Measurements from ENCODE around the gene RBBP8NL.

DNA sequence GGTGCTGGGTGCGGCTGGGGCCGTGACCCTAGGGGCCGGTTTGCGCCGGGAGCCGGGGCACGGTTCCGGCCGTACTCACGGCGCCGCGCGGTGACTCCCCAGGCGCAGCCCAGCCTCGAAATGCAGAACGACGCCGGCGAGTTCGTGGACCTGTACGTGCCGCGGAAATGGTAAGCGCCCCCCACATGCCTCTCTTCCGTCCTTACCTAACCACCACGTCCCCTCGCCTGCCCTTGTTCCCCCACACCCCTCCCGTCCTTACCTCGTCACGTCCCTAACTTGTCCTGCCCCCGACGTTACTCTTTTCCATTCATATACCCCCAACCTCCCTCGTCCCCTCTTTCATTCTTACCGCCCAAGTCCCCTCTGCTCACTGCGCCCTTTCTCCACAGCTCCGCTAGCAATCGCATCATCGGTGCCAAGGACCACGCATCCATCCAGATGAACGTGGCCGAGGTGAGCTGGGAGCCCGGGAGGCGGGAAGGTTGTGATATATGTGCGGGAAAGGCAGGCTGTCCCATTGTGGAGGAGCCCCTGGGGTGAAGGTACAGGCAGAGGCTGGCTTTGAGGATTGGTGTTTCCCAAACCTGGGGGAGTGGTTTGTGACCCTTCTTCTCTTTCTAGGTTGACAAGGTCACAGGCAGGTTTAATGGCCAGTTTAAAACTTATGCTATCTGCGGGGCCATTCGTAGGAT is 40.0 kb downstream of the RBBP8NL start:
- TF ChIP-seq, protein P1, sequence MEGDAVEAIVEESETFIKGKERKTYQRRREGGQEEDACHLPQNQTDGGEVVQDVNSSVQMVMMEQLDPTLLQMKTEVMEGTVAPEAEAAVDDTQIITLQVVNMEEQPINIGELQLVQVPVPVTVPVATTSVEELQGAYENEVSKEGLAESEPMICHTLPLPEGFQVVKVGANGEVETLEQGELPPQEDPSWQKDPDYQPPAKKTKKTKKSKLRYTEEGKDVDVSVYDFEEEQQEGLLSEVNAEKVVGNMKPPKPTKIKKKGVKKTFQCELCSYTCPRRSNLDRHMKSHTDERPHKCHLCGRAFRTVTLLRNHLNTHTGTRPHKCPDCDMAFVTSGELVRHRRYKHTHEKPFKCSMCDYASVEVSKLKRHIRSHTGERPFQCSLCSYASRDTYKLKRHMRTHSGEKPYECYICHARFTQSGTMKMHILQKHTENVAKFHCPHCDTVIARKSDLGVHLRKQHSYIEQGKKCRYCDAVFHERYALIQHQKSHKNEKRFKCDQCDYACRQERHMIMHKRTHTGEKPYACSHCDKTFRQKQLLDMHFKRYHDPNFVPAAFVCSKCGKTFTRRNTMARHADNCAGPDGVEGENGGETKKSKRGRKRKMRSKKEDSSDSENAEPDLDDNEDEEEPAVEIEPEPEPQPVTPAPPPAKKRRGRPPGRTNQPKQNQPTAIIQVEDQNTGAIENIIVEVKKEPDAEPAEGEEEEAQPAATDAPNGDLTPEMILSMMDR (IDR thresholded peaks at IDR 0.05) = no peak
- TF ChIP-seq, protein P2, sequence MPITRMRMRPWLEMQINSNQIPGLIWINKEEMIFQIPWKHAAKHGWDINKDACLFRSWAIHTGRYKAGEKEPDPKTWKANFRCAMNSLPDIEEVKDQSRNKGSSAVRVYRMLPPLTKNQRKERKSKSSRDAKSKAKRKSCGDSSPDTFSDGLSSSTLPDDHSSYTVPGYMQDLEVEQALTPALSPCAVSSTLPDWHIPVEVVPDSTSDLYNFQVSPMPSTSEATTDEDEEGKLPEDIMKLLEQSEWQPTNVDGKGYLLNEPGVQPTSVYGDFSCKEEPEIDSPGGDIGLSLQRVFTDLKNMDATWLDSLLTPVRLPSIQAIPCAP (CRISPR knock-in tag; IDR thresholded peaks at IDR 0.05) = 0 out of 2 replicates have a peak, but pooled peaks have one; percentile 40
- TF ChIP-seq, protein P3, sequence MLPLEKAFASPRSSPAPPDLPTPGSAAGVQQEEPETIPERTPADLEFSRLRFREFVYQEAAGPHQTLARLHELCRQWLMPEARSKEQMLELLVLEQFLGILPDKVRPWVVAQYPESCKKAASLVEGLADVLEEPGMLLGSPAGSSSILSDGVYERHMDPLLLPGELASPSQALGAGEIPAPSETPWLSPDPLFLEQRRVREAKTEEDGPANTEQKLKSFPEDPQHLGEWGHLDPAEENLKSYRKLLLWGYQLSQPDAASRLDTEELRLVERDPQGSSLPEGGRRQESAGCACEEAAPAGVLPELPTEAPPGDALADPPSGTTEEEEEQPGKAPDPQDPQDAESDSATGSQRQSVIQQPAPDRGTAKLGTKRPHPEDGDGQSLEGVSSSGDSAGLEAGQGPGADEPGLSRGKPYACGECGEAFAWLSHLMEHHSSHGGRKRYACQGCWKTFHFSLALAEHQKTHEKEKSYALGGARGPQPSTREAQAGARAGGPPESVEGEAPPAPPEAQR (CRISPR knock-in tag; IDR thresholded peaks at IDR 0.05) = no peak
- no peak for TF ChIP-seq JUN (CRISPR knock-in tag; IDR thresholded peaks at IDR 0.05)
- TF ChIP-seq TEAD4 (CRISPR knock-in tag; IDR thresholded peaks at IDR 0.05) = no peak
- TF ChIP-seq, protein P4, sequence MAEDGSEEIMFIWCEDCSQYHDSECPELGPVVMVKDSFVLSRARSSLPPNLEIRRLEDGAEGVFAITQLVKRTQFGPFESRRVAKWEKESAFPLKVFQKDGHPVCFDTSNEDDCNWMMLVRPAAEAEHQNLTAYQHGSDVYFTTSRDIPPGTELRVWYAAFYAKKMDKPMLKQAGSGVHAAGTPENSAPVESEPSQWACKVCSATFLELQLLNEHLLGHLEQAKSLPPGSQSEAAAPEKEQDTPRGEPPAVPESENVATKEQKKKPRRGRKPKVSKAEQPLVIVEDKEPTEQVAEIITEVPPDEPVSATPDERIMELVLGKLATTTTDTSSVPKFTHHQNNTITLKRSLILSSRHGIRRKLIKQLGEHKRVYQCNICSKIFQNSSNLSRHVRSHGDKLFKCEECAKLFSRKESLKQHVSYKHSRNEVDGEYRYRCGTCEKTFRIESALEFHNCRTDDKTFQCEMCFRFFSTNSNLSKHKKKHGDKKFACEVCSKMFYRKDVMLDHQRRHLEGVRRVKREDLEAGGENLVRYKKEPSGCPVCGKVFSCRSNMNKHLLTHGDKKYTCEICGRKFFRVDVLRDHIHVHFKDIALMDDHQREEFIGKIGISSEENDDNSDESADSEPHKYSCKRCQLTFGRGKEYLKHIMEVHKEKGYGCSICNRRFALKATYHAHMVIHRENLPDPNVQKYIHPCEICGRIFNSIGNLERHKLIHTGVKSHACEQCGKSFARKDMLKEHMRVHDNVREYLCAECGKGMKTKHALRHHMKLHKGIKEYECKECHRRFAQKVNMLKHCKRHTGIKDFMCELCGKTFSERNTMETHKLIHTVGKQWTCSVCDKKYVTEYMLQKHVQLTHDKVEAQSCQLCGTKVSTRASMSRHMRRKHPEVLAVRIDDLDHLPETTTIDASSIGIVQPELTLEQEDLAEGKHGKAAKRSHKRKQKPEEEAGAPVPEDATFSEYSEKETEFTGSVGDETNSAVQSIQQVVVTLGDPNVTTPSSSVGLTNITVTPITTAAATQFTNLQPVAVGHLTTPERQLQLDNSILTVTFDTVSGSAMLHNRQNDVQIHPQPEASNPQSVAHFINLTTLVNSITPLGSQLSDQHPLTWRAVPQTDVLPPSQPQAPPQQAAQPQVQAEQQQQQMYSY (CRISPR knock-in tag; IDR thresholded peaks at IDR 0.05) = no peak
- TF ChIP-seq, protein P5, sequence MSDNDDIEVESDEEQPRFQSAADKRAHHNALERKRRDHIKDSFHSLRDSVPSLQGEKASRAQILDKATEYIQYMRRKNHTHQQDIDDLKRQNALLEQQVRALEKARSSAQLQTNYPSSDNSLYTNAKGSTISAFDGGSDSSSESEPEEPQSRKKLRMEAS (CRISPR knock-in tag; IDR thresholded peaks at IDR 0.05) = no peak

Measured in WTC11 (cell line).